Activated CD8-positive, alpha-beta memory T cell treated with anti-CD3 and anti-CD28 coated beads, Interleukin-2, amount 50 U/mL, for 1 hour (primary cell): Measurements from ENCODE around the gene CADM2.
"Not testable (repeated sequence)": the region's sequence is repeated elsewhere in the genome, so short reads cannot be mapped to it uniquely, and the experiment has no call there.

Experiments used
- DNase-seq: peaks from one replicate; pipeline ENCODE4 v3.0.0-alpha.2; 2020; ENCODE audit errors: extremely low read depth

CADM2 gene

DNA sequence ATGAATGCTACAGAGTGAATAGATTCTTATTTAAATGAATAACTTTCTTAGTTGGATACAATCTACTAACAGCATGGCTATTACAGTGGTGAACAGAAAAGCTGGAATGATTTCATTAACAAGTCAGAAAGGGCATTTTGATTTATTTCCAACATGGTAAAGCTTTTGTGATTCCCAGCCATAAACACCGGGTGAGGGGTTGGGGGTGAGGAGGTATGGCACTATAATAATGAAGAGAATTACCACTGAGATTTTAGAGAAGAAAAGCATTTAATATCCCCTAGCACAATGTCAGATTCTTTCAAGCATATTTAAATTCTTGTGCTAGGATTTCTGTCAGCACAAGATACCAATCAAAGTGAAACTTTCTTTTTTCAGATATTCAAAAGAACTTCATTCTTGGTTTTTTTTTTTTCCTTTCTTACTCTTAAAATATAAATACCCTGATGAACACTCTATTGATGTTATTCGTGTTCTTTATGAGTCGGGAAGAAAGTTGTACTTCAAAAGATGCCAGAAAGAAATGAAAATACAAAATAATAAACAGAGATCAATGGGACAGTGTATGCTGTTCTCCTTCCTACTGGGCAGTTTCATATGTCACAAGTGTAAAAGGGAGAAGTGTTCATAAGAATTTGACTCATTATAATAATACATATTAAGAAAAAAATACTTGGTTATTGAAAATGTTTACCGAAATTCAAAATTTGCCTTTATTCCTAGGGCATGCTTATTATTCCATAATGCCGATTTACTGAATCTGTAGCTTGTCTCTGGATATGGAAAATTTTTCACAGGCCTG is 522.8 kb downstream of the CADM2 start:
- DNase-seq = no peak

DNA sequence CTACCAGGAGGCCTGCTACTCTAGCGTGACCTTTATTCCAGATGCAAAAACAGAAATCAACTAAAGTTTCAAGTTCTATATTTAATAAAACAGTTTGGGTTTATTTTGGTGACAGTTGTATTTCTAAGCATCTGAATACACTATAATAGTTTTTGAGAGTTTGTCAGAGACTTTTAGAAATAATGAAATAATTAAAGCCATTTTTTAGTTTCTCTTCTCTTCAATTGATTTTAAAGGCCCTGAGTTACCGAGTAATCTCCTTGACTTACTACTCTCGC is 523.4 kb downstream of the CADM2 start:
- DNase-seq = no peak

DNA sequence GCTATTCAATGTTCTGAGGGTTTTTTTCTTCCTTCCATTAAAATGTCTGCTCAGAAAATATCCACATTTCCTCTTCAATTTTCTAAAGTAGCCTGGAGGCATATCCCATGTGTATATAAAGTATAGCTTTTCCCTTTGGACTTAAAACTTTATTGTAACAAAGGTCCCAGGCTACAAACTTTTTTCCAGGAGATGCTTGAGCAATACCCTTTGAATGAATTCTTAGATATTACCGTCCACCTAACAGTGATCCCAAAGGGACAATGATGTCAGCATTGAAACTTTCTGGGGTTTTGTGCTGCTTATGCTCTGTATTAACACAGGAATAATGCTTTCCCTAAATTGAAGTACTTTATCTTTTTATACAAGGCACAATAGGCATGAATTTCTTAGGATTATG is 525.2 kb downstream of the CADM2 start:
- DNase-seq = no peak

- no peak for DNase-seq
These were observed 528.6 kb downstream of the CADM2 start for GRCh38 chr3:85487375-85487774.

DNA sequence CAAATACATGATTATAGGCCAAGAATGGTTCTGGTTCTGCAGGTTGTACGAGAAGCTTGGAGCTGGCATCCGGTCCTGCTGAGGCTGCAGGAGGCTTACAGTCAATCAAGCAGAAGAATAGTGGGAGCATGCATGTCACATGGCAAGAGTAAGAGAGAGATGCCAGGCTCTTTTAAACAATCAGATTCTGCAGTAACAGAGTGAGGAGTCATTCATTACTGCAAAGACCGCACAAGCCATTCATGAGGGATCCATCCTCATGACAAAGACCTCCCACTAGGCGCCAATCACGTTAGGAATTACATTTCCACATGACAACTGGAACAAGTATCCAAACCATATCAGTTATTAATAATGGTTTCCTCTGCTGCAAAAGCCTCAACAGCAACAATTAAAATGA is 536.8 kb downstream of the CADM2 start:
- no peak for DNase-seq

GRCh38 chr3:85498177-85498576 is 539.4 kb downstream of the CADM2 start:
- DNase-seq = no peak

GRCh38 chr3:85502148-85502875 is 543.5 kb downstream of the CADM2 start:
- no peak for DNase-seq

- DNase-seq = not testable (repeated sequence)
These were observed 545.5 kb downstream of the CADM2 start for GRCh38 chr3:85504129-85504784.

- DNase-seq = not testable (repeated sequence)
These were observed 546.2 kb downstream of the CADM2 start for GRCh38 chr3:85504785-85505511.

GRCh38 chr3:85507052-85507451 is 548.3 kb downstream of the CADM2 start:
- not testable (repeated sequence) for DNase-seq

GRCh38 chr3:85508659-85509058 is 549.9 kb downstream of the CADM2 start:
- DNase-seq = no peak

GRCh38 chr3:85516146-85516545 is 557.4 kb downstream of the CADM2 start:
- no peak for DNase-seq

- DNase-seq = no peak
These were observed 565.3 kb downstream of the CADM2 start for GRCh38 chr3:85524104-85524503.

- DNase-seq = no peak
These were observed 566.5 kb downstream of the CADM2 start for GRCh38 chr3:85525264-85525663.

GRCh38 chr3:85533586-85533985 is 574.8 kb downstream of the CADM2 start:
- no peak for DNase-seq

DNA sequence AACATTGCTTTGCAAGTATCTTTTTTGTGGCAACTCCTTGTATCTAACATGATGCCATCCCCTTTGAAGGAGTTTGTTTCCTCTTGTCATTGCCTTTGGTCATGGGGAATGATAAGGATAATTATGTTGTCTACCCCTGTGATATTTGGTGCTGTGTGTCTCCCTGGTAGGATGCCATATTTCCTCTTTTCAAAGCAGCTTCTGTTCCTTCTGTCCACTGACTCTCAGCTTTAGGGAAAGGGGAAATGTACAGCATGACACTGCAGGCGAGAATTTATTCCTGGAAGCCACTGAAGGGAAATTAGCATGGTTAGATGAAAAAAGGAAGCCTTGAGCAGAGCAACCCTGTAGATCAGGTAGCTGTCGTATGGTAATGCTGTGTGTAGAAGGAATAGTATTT is 576.7 kb downstream of the CADM2 start:
- DNase-seq = no peak

DNA sequence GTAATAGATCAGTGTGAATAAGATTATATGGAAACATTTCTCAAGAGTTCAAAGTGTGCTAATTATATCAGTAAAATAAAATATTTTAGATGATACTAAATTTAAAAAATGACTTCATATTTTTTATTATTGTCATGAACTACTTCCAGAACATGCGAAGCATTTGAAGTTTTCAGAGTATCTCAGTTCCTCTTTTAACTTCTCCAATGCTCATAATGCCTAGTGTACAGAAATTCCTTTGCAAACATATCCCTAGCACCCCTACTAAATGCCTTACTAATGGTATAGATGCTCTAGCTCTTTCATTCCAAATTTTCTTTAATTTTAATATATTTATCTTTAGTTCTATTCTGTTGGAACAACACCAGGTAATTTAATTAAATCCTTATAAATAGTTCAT is 580.4 kb downstream of the CADM2 start:
- DNase-seq = no peak

DNA sequence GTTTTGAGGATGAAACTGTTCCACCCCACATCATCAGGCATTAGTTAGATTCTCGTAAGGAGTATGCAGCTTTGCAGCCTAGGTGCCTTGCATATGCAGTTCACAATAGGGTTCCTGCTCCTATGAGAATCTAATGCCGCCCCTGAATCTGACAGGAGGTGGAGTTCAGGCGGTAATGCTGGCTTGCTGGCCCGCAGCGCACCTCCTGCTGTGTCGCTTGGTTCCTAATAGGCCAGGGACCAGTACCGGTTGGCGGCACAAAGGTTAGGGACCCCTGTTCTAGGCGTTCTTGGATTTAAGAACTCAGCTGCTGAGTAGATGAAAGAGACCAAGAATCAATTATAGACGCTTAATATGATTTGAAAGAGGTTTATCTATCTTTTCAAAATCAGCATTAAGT is 595.4 kb downstream of the CADM2 start:
- DNase-seq = no peak

DNA sequence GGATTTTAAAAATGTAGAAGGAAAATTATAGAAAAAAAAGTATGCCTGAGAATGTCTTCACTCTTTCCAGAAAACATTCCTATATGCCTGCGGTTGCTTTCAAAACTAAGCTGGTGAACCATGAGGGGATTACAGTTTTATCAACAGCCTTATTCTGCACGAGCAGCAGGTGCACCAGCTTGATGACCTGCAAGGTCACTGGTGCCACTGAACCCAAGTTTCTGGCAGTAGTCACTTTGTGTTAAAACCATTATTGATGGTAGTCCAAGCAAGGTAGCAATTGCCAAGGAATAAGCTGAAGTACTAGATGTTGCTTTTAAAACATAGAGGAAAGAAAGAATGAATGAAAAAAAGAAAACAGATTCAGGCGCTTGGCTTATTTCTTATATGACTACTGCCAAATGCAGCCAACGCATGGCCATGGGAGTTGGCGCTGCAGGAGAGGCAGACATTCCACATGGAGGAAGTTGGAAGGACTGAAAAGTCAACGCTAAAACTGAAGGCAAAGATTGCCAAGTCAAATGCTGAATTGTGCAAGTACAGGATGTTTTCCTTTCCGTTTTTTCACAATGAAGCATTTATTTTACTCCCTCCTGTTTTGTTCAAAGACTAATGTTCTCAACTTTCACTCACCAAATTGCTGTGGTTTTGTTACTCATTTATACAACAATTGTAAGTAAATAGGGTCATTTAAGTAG is 601.4 kb downstream of the CADM2 start:
- DNase-seq = no peak

DNA sequence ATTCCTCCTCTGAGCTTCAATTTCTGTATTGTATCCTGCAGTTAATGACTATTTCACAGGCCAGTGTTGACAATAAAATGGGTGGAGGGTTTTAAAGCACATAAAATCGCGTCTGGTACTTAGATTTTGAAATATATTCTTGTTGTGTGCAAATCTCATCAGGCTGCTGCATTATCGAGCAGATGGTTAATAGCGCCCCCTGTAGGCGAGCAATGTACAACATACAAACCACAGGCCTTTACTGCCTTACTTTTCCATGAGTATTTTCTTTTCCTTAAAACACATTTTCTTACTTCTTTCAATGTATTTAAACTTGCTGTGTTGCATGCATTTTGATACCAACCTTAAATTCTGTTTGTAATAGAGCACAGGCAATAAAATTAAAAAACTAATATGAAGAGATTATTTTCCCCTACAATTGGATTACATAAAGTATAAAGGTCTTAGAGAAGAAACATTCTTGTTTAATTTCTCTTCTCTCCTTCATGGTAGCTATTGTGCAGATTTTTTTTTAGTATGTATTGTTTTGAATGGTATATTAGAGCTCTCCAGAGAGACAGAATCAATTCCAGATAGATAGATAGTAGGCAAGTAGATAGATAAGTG is 608.4 kb downstream of the CADM2 start:
- DNase-seq = no peak

DNA sequence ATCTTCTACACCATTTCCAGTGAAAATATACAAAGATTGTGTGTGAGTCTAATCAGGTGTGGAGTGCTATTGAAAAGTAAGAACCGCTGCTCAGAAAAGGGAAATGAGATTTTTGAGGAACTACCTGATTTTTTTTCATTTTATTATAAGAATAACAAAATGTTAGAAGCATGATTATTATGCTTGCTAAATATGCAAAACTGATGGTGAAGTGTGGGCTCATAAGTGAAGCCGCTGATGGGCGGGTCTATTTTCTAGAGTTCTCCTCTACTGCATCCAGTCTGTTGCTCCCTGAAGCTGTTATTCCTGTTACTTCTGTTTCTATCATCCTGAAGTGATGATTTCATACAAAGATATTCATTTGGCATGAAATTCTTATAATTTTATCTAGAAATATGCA is 612.0 kb downstream of the CADM2 start:
- no peak for DNase-seq
